Fibroblast of skin of back (primary cell): Measurements from ENCODE around the gene TBC1D8.
A peak's percentile ranks its signal among the peaks of the same experiment; 100 is the strongest.

Source experiments
- DNase-seq: peaks from one replicate; pipeline ENCODE4 v3.0.0-alpha.2; 2013

Gene TBC1D8

DNA sequence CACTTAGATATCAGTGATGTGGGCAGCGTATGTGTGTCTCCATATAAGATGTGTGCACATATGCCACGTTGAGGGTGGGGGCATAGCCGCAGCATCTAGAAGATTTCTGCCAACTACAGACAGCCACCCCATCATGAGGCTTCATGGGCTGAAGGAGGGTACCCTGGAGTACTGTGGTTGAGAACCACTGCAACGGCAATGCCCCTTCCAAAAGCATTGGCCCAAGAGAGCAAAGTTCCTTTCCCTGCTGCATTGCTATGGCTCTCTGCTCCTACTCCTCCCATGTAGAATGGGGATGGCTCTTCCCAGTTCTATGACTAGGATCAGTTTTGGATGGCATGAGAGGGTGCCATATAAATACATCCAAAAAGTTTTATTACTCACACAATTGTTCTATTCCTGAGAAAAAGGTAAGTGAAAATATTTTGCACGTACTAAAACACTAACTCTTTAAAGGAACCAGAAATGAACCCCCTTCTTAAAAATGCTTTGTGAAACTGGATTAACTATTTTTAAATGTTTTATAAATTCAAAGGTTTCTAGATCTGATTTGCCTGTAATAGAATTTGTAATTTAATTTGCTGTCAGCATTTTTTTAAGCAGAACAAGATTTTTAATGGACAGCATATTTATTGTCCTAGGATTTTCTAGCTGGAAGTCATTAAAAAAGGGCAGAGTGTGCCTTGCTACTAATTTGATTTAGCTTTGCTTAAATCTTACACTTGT lies 153.5 kb downstream of the TBC1D8 start:
- DNase-seq = no peak

DNA sequence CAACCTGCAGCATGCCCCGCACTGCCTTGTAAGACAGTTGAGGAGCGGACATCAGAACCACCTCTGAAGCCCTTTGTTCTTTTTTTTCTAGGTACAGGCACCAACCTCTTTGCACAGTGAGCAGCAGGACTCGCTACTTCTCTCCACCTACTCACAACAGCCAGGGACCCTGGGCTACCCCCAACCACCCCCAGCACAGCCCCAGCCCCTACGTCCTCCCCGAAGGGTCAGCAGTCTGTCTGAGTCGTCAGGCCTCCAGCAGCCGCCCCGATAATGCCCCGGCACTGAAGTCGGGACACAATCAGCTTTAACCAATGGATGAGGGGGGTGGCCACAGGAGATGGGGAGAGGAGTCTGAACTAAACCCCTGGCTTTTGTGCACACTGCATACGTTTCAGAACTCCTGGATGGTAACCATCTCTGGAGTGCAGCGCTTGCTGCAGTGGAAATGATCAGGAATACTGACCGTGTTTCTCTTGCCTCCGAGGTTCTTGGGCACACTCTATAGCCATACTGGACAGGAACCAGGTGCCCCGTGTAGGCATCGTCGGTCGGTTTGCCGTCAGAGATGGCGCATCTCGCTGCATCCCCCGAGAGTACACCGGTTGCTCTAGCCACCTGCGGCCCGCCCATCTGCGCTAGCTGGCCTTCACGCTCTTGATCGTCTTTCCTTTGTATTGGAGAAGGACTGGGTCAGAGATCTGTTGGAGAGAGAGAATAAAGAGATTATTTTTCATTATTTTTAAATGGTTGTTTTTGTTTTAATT lies 155.7 kb downstream of the TBC1D8 start:
- DNase-seq = no peak

DNA sequence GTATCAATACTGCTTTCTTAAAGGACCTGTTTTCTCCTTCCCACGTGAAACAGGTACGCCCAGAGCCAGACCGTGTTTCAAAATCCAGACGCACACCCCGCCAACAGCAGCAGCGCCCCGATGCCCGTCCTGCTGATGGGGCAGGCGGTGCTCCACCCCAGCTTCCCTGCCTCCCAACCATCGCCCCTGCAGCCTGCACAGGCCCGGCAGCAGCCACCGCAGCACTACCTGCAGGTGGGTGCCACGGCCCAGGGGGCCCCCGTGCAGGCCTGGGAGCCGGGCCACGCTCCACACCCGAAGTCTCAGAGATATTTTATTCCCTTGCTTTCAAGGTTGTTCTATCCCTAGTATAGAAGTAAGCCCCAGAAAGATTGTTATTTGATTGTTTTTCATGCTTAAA lies 157.9 kb downstream of the TBC1D8 start:
- DNase-seq = no peak

DNA sequence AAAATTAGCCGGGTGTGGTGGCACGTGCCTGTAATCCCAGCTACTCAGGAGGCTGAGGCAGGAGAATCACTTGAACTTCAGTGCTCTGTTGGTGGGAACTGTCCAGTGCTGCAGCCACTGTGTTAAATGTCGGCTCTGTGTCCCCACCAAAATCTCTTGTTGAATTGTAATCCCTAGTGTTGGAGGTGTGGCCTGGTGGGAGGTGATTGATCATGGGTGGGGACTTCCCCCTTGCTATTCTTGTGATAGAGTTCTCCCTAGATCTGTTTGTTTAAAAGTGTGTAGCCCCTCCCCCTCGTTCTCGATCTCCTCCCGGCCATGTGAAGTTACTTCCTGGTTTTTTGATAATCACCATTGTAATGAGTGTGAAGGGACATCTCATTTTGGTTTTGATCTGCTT lies 158.9 kb downstream of the TBC1D8 start:
- DNase-seq = no peak

DNA sequence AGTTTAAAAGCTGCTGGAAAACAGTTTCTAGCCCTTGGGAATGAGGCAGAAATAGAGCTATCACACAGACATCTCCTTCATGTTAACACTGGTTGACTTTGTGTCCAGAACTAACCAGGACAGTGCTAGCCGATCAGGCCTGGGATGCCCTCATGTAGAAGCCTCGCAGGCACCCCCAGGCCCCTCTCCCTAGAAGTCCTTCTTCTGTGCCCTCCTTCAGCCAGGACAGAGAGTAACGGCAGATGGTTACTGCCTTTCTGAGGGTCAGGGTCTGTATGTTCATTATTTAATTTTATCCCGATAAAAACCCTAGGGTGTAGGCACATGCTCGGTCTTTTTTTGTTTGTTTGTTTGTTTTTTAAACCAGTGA lies 159.8 kb downstream of the TBC1D8 start:
- DNase-seq = no peak

DNA sequence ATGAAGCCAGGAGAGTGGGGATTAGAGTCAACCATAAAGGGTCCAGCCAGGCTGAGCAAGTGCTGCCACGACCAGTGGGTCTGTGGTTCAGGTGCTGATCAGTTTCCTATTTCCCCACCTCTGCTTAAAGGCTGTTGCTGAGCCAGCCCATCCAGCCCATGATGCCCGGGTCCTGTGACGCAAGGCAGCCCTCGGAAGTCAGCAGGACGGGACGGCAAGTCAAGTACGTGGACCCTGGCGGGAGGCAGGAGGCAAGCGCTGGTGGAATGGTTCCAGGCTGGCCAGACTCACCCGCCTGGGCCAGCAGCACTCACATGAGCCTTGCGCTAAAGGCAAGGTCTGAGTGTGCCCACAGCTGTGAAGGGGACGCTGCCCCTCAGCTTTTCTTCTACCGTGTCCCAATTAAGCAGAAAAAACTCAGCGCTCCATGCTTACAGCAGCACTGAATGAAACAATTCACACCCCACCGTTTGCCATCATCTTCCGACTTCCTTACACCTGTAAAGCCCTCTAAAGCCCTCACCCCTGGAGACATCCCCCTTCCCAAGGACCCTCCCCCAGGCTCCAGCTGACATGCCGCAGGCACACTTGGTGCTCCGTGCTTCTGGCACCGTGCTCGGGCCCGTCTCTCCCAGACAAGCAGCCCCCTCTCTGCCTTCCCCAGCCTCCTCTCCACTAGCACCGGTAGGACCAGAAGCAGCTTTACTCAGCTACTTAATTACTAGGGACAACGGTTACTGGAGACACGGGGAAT lies 160.4 kb downstream of the TBC1D8 start:
- DNase-seq = no peak

DNA sequence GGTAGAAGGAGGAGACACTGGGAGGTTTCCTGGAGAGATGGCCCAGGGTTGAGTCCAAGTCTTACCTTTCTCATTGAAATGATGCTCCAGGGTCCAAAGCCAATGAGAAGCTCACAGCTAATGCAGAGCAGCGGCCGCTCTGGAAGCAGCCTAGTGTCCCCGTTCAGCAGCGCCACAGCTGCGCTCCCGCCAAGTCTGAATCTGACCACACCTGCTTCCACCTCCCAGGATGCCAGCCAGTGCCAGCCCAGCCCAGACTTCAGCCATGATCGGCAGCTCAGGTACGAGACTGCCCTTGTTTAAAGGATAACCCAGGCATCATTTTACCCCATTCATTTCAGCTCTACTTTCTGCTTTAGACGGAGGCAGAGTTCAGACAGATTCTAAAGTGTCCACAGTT lies 161.0 kb downstream of the TBC1D8 start:
- no peak for DNase-seq

DNA sequence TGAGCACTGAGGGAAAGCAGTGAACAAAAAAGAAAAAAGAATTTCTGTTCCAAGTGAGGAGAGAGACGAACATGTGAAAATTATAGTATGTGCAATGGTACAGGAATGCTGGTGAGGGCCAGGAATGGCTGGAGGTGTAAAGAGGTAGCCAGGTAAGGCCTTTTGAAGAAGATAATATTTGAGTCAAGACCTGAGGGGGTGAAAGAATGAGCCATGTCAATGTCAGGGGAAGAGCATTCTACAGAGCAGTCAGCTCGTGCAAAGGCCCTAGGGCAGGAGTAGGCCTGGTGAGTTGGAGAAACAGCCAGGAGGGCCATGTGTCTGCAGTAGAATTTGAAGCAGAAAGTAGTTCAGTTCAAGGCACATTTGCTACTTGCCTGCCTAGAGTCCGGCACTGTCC lies 161.5 kb downstream of the TBC1D8 start:
- no peak for DNase-seq

DNA sequence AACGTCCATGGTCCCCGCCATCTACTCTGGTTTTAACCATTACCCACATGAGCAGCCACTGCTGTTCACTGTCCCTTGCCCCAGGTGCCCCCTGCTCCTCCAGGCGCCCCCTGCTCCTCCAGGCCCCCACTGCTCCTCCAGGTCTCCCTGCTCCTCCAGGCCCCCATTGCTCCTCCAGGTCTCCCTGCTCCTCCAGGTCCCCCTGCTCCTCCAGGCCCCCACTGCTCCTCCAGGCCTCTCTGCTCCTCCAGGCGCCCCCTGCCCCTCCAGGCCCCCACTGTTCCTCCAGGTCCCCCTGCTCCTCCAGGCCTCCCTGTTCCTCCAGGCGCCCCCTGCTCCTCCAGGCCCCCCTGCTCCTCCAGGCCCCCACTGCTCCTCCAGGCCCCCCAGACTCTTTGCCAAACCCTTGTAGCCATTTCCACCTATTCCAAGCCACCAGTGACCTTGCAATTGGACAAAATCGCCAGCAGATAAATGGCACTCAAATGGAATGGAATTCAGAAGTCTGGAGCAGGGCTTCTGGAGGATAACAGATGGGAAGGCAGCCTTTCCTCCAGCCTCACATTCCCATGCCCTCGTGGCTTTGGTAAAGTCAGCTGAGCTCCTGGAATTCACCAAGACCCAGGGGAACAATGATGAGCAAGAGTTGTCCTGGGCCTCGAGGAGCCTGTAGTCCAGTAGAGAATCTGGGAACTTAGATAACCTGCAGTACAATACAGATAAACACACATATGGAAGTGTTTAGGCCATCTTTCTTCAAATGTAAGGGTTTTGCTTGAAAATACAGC lies 162.4 kb downstream of the TBC1D8 start:
- peak; percentile 79 for DNase-seq

DNA sequence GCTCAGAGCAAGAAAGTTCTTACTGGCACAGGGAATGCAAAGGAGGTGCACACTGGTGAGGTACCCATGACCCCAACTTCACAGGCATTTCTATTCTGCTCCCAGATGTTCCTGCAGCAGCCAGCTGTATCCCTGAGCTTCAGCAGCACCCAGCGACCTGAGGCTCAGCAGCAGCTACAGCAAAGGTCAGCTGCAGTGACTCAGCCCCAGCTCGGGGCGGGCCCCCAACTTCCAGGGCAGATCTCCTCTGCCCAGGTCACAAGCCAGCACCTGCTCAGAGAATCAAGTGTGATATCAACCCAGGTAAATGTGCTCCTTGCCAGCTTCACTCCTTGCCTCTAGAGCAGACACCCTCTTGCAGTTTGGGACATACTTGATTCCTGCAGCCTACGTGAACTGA lies 163.2 kb downstream of the TBC1D8 start:
- no peak for DNase-seq

DNA sequence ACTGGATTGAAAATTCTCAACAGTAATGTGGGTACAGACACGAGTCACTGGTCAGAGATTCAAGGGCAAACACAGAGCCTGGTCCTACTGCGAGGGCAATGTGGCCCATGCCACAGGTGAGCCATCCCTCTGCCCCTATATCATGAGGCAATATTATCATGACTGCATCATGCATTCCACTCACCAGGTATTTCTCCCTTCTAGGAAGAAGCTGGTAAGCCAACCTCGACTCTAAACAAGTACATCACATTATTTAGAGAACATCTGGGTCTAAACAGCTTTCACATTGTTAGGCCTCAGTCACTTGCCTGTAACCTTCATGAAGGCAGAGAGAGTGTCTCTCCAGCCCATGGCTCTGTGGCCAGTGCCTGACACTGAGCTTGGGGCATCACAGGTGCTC lies 163.6 kb downstream of the TBC1D8 start:
- DNase-seq = no peak

DNA sequence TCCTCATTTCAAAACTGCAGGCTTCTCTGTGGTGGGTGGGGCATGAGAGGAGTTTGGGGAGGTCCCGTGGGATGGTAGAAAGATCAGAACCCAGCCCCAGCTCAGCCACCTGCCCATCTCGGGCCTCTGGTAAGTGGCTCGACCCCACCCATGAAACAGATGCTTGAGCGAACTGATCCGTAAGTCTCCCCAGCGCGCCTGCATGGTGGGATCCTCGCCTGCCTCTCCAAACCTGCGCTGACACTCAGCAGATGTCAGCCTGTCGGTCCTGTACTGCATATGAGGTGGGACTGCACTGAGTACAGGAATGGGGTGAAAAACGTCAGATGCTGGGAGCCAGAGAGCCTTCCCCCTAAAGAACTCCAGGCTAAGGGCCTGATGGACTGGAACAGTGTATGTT lies 165.0 kb downstream of the TBC1D8 start:
- no peak for DNase-seq

DNA sequence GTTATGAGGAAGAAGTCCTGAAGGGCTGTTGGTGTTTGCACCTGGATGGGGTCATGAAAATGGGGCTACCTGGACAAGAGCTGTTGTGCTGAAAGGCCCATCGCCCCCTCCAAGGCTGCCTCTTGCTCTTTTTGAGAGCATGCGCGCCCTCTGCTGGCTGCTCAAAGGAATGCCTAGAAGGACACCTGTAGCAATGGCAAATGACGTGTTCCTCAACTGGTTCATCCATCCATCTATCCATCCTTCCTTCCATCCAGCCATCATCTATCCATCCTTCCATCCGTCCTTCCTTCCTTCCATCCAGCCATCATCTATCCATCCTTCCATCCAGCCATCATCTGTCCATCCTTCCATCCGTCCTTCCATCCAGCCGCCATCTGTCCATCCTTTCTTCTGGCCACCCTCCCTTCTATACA lies 166.3 kb downstream of the TBC1D8 start:
- peak; percentile 65 for DNase-seq

DNA sequence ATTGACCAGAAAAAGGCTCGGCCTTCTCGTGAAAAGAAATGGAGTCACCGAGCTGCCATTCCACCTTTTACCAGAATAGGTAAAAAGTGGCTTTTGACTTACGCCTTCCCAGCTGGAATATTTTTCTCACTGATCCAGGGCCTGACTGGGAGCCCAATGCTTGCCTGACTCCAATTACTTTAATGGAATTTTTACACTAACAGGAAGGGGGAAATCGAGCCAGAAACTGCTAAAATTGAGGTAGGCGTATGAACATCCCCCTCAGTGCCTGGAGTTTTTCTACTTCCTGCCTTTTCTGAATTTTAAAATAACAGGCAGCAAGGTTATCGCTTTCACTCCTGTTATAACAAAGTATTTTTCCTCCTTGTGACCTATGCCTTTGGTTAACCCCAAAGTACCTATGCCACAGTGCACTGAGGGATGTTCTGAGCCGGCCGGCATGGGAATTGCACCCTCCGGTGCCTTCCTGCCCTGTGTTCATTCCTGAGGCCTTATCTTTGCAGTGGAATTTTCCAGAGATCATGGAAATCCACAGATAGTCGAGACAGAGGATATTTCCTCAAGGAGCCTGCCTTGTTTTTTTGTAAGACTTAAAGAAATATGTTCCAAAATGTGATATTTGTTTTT lies 167.4 kb downstream of the TBC1D8 start:
- no peak for DNase-seq

DNA sequence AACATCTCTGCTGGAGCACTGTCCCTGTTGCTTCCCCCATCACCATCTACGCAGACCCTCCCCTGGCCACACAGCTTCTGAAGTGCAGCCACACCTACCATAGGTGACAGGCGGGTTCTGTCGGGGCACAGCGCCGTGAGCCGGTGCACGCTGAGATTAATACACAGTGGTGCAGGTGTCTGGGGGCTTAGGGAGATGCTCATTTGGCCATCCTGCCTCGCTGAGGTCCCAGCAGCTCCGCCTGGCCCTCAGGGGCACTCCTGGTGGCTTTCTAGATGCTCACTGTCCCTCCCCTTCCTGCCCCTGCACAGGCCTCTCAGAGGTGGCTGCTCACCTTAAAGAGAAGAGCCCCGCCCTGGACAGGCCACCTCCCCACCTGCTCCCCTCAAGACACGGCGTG lies 168.0 kb downstream of the TBC1D8 start:
- no peak for DNase-seq

DNA sequence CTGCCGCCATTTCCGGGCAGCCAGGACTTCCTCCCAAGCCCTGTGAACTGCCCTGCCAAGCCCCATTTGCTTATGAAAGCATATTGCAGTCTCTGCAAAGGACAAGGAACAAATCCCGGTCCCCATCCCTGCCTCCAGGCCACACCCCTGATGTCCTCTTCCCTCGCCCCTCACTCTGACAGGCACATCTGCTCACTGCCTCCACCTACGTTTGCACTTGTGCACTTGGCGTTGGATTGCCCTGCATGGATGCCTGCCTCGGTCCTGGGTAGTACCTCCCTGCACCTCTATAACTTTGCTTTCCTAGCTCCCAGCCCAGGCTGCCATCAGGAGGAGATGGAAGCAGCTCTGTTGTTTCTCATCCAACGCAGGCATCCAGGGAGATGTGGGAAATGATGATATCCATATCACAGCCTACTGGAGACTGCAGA lies 168.7 kb downstream of the TBC1D8 start:
- DNase-seq = no peak

DNA sequence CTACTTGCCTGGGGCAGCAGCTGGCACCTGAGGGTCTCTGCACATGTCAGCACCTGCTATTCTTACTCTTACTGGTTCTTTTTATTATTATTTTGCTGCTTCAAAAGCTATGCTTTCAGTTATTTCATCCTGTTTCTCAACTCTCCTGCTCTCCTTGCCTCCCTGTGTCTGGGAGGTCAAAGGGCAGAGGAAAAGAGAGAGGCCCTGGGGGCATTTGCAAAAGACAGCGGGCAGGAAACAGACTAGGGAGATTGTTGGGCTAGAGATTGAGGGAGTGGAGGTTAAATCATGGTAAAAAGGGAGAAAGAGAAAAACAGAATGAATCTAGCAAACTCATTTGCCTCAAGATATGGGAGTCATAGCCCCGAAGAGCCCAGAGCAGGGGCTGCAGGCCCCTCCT lies 170.2 kb downstream of the TBC1D8 start:
- DNase-seq = no peak

DNA sequence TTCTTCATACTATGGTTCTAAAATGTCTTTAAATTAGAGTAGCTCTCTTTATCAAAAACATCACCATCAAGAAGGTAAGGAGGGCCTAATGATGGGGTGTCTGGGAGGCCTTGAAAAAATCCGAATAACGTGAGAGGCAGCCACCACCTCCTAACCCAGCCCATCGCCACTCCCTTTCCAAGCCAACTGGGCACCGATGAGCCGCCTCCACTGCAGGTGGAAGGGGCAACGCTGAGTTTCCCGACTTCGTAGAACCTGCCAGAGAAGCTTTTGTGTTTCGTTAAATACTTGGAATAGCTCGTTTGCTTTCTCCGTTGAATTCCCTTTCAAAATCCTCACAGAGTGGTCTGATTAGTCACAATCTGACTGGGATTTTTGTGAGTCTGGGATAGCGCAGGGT lies 171.1 kb downstream of the TBC1D8 start:
- no peak for DNase-seq

DNA sequence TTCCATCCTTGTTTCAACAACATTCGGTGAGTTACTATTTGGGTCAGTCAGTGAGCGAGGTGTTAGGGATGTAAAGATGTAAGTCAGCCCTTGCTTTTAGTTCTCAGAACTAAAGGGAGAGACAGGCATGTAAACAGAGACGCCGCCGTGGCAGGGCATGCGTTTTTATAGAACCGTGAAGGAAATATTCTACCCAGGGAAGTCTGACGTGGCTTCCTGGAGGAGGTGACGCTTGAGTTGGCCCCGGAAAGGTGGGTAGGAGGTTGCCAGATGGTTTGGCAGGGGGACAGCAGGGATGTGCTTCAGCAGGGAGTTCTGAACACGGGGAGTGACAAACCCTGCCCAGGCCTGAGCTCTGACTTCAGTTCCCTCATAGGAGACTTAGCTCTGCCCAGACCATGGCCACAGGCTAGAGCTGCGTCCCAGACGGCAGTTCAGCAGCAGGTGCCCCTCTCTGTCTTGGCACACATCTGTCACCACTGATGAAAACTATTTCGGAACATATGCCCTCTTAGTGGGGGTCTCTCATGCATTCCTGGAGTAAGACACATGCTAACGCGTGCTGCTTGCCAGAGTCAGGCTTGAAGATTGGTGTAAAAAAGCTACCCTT lies 172.5 kb downstream of the TBC1D8 start:
- DNase-seq = peak; percentile 30

DNA sequence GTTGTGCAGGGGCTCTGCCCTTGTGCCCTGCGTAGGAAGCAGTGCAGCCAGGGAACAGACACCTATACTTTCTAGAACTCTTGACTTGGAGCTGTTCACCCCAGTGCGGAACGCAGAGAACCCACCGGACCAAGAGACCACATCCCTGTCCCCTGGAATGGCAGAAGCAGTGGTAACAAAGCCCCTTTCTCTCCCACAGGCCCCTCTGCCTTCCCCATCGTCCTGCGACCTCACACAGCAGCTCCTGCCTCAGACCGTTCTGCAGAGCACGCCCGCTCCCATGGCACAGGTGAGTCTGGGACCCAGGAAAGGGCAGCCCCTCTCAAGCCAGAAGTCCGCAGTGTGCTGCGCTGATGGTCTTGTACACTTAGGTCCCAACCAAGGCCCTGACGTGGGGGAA lies 173.7 kb downstream of the TBC1D8 start:
- no peak for DNase-seq

DNA sequence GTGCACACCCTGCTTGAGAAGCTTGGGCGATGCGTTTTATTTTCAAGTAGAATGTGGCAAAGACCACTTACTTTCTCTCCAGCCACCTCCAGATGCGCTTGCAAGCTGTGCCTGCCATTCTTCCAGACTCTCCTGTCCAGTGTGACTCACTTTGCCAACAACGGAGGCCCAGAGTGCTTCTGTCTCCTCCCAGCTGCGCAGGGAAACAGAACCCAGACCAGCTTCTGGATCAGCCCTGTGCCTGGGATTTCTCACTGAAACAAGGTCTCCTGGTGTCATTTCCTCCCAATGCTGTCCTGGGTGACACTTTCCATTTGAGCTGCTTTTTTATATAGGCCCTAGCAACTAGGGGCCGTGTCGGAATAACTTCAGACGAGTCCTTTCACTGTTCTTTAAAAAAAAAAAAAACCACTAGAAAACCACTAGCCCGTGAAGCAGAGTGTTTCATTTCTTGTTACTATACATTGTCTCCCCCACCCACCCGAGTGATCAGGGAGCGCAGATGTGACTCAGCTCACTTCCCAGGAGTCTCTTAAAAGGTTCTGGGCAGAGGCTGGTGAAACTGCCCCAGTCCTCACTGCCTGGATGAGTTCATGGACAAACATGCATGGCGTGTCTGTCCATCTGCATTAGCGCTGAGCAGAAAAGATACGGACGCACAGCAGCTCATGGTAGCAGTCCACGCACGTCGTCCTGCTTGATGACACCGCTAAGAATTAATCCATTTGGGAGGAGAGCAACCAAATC lies 174.4 kb downstream of the TBC1D8 start:
- peak; percentile 44 for DNase-seq
